ENCODE data around the gene ABCA3.

- TF ChIP-seq, protein P1, sequence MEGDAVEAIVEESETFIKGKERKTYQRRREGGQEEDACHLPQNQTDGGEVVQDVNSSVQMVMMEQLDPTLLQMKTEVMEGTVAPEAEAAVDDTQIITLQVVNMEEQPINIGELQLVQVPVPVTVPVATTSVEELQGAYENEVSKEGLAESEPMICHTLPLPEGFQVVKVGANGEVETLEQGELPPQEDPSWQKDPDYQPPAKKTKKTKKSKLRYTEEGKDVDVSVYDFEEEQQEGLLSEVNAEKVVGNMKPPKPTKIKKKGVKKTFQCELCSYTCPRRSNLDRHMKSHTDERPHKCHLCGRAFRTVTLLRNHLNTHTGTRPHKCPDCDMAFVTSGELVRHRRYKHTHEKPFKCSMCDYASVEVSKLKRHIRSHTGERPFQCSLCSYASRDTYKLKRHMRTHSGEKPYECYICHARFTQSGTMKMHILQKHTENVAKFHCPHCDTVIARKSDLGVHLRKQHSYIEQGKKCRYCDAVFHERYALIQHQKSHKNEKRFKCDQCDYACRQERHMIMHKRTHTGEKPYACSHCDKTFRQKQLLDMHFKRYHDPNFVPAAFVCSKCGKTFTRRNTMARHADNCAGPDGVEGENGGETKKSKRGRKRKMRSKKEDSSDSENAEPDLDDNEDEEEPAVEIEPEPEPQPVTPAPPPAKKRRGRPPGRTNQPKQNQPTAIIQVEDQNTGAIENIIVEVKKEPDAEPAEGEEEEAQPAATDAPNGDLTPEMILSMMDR (conservative IDR thresholded peaks at IDR 0.05 in 1 of 2, IDR thresholded peaks at IDR 0.05 in 1 of 2; ENCODE audit: low read depth in 1 of 2, low read length in 2 of 2) = no peak
- no peak for TF ChIP-seq EZH2 (IDR thresholded peaks at IDR 0.05; ENCODE audit: low read length, missing control alignments)
Observed at GRCh38 chr16:2226245-2226793, 114.2 kb downstream of the ABCA3 start.

Measured in fibroblast of lung (primary cell).